Lung (tissue), 12 donors: Measurements from ENCODE around the gene MIEF2. TPM values are rescaled to one million over a fixed set of nuclear protein-coding genes. Genes with fewer than 3 reads are reported as not detected.

Source experiments
- ATAC-seq: fragments of 200-7000 bp; cut with Tn5 transposase; one replicate; pipeline ENCODE4 v1.9.1; 2020; ENCODE audit warnings: moderate number of reproducible peaks; ENCODE audit not compliant: insufficient read depth, low FRiP score
- DNase-seq, 3 donors: peaks; one replicate each; pipeline ENCODE4 v3.0.0-alpha.2; 2013 to 2017
- H3K27ac ChIP-seq, 2 donors: one replicate each; pipeline ENCODE4 v1.5.1; 2013; ENCODE audit warnings: mild to moderate bottlenecking in 2 of 2, moderate library complexity in 2 of 2, control low read depth in 1 of 2, inconsistent platforms in 1 of 2, low read depth in 1 of 2, low read length in 1 of 2
- H3K27me3 ChIP-seq, 3 donors: one replicate each; pipeline ENCODE4 v1.5.1; 2013; ENCODE audit warnings: low read length in 2 of 3; ENCODE audit not compliant: control insufficient read depth in 3 of 3, insufficient read depth in 3 of 3
- H3K36me3 ChIP-seq, 4 donors: one replicate each; pipeline ENCODE4 v1.5.1; 2013; ENCODE audit warnings: low read length in 4 of 4, mild to moderate bottlenecking in 1 of 4, moderate library complexity in 1 of 4; ENCODE audit not compliant: control insufficient read depth in 4 of 4, insufficient read depth in 4 of 4
- H3K4me1 ChIP-seq, 5 donors: one replicate each; pipeline ENCODE4 v1.5.1; 2013; ENCODE audit warnings: low read length in 5 of 5, mild to moderate bottlenecking in 2 of 5, moderate library complexity in 1 of 5; ENCODE audit not compliant: control insufficient read depth in 5 of 5, insufficient read depth in 5 of 5
- H3K4me3 ChIP-seq: one replicate; pipeline ENCODE4 v1.5.1; 2013; ENCODE audit warnings: mild to moderate bottlenecking, control low read depth, moderate library complexity
- H3K9ac ChIP-seq, 2 donors: one replicate each; pipeline ENCODE4 v1.5.1; 2013; ENCODE audit warnings: low read length in 2 of 2, control low read depth in 1 of 2; ENCODE audit not compliant: insufficient read depth in 1 of 2
- H3K9me3 ChIP-seq, 4 donors: one replicate each; pipeline ENCODE4 v1.5.1; 2013; ENCODE audit warnings: low read length in 3 of 4, mild to moderate bottlenecking in 1 of 4, moderate library complexity in 1 of 4; ENCODE audit not compliant: control insufficient read depth in 4 of 4, insufficient read depth in 3 of 4
- WGBS, 2 donors: extraction: QIAGEN DNeasy Blood & Tissue Kit; methylation state at CpG; one replicate each; pipeline ENCODE4 v1.1.7; 2013; 5-methylcytosine and 5-hydroxymethylcytosine counted together
- polyA plus RNA-seq, 2 donors: library from polyadenylated mRNA; stranded (reverse); fragments of 200-250 nt; gene quantifications; one replicate each; pipeline ENCODE4 v1.2.1, GENCODE V29; 2013
- total RNA-seq, 2 donors: library from RNA; depleted of rRNA in 1 of 2; stranded (reverse); fragments of >200 nt in 1 of 2; gene quantifications; one replicate each; pipeline ENCODE4 v1.2.1, GENCODE V29; 2014 to 2021
- TF ChIP-seq, protein P1 (sequence below): IDR thresholded peaks from 2 replicates; pipeline ENCODE4 v1.5.1; 2012; ENCODE audit warnings: mild to moderate bottlenecking; ENCODE audit errors: control extremely low read depth, extremely low read depth
- donor health status: control.
- donor health status: control.
- donor health status: Bipolar disorder and iron deficiency.
- donor health status: healthy.
- donor health status: DM: yes; HTN: yes; CAD: no.

MIEF2 gene
- total and polyA plus RNA-seq, 4 donors = 7.3 to 24.1 (median 13.1) TPM

DNA sequence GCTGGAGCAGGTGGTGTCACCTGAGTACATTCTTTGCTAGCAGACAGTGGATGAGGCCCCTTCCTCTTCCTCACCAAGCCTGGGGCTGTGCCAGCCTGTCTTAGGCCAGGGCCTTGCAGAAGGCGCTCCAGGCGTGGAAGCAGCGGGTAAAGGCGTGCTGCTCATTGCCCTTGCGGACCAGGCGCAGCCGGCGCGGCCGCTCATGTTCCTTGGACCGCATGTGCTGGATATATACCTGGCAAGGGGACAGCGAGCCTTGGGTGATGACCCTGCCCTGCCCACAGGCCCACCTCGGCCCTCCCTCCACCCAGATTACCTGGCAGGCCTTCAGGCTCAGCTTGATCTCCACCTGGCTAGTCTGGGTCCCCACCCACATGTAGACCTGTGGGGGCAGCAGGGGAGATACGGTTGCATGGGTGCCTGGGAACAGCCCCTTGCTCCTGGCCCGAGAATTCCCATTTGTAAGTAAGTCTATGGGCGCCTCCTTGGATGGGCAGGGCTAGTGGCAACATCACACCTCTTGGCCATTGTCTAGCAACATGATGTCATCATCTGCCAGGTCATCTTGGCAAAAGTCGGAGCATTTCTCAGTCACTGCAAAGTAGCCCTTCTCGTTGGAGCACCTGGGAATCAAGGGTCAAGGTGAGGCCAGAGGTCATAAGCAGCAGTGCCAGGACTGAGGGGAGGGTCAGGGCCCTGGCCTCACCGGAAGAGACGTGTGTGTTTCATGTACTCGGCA is 15.3 kb upstream of the MIEF2 start:
- Histone ChIP-seq H3K9ac (no peak overlapping the region), H3K27me3 (no peaks in the 10 kb centered on the region), H3K9me3 (no peaks in the 10 kb centered on the region), H3K27ac (no peak overlapping the region), H3K4me3 (no peak overlapping the region), H3K36me3 (peaks cover 0 to 73% (median 28%) of the 10 kb centered on the region in 4 donors), H3K4me1 (peaks cover 0 to 3% (median 0%) of the 10 kb centered on the region in 5 donors)
- ATAC-seq = no peak
- no peak for DNase-seq
- TF ChIP-seq, protein P1, sequence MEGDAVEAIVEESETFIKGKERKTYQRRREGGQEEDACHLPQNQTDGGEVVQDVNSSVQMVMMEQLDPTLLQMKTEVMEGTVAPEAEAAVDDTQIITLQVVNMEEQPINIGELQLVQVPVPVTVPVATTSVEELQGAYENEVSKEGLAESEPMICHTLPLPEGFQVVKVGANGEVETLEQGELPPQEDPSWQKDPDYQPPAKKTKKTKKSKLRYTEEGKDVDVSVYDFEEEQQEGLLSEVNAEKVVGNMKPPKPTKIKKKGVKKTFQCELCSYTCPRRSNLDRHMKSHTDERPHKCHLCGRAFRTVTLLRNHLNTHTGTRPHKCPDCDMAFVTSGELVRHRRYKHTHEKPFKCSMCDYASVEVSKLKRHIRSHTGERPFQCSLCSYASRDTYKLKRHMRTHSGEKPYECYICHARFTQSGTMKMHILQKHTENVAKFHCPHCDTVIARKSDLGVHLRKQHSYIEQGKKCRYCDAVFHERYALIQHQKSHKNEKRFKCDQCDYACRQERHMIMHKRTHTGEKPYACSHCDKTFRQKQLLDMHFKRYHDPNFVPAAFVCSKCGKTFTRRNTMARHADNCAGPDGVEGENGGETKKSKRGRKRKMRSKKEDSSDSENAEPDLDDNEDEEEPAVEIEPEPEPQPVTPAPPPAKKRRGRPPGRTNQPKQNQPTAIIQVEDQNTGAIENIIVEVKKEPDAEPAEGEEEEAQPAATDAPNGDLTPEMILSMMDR = no peak
- 93 to 97% methylated on average over 21 of the region's 21 CpGs for whole genome bisulfite sequencing, 2 donors

DNA sequence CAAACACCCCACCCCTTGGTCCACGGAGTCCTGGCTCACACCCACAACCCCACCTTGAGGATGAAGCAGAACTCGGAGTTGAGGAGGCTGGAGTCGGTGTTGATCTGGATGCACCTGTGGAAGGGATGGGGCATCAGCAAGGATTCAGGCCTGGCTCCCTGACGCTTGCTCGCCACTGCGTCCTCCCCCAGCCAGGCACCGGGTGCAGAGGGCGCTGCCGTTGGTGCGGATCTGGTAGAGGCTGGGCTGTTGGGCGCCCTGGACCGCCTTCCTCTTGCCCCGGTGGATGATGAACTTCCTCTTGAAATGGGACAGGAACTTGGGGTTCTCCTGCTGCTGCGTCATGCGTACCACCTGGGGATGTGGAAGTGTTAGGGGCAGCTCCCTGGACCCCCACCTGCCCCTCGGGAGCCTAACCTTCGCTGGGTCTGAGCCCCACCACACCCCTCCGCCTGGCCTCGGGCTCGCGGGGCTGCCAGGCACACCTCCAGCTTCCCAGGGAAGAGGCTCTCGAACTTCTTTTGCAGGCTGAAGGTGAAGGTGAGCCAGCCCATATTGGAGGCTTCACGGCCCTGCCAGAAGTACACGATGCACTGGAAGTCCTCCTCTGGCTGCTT is 14.2 kb upstream of the MIEF2 start:
- Histone ChIP-seq H3K4me1 (peaks cover 0 to 3% (median 0%) of the 10 kb centered on the region in 5 donors), H3K36me3 (peaks cover 3 to 82% (median 29%) of the 10 kb centered on the region in 4 donors)

DNA sequence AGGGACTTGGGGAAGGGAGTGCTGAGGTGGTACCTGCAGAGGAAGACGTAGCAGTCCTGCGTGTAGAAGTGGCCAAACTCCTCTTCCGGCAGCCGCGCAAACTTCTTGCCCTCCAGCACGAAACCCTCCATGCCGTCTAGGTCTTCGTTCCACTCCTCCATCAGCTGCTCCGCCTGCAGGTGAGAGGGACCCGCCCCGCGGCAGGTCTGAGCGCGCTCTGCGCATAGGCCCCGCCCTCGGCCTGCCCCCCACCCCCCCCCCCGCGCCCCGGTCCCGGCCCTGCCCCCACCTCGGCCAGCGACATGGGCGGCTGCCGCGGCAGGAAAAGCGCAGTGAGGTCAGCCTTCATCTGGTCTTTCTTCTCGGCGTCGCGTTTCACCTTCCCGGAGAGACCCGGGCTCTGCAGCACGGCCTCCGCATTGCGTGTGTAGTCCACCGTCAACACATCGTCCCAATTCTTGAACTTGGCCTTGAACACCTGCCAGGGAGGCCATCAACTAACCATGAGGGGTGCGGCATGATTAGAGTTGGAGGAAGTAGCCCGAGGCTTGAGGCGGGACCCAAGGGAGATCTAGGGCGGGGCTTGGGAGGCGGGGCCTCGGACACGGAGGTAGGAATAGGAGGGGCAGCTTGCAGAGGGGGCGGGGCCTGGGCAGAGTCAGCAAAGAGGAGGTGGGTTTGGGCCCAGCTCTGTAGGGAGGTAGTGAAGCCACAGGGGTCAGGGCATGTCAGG is 13.4 kb upstream of the MIEF2 start:
- Histone ChIP-seq H3K4me3 (no peak overlapping the region), H3K27ac (peak overlapping the region in 1 of 2 donors; percentile 69), H3K36me3 (peaks cover 3 to 82% (median 25%) of the 10 kb centered on the region in 4 donors), H3K9ac (no peak overlapping the region), H3K27me3 (no peaks in the 10 kb centered on the region), H3K9me3 (no peaks in the 10 kb centered on the region), H3K4me1 (peaks cover 0 to 3% (median 0%) of the 10 kb centered on the region in 5 donors)
- TF ChIP-seq, protein P1 = no peak
- WGBS, 2 donors = 58 to 71% methylated on average over 40 to 46 of the region's 46 CpGs
- DNase-seq (peak; percentile 40 to 67 (median 61)), ATAC-seq (peak; percentile 55)

More for the DNA sequence above, 14.2 kb upstream of the MIEF2 start:
- WGBS, 2 donors = 83 to 86% methylated on average over 23 to 24 of the region's 24 CpGs
- TF ChIP-seq, protein P1 = no peak
- Histone ChIP-seq H3K27me3 (no peaks in the 10 kb centered on the region), H3K27ac (no peak overlapping the region), H3K4me3 (no peak overlapping the region), H3K9me3 (no peaks in the 10 kb centered on the region), H3K9ac (no peak overlapping the region)
- DNase-seq (no peak), ATAC-seq (no peak)
